Measurements from ENCODE around the gene ACSM6.

DNA sequence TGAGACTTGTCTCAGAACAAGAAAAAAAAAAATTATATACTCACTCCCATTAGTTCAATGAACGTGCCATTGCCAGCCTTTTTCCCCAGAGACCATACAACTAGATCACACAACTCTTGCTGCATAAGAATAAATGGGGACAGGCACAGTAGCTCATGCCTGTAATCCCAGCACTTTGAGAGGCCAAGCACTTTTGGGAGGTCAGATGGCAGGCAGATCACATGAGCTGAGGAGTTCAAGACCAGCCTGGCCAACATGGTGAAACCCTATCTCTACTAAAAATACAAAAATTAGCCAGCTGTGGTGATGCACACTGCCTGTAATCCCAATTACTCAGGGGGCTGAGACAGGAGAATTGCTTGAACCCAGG is 83.1 kb downstream of the ACSM6 start:
- TF ChIP-seq, protein P1, sequence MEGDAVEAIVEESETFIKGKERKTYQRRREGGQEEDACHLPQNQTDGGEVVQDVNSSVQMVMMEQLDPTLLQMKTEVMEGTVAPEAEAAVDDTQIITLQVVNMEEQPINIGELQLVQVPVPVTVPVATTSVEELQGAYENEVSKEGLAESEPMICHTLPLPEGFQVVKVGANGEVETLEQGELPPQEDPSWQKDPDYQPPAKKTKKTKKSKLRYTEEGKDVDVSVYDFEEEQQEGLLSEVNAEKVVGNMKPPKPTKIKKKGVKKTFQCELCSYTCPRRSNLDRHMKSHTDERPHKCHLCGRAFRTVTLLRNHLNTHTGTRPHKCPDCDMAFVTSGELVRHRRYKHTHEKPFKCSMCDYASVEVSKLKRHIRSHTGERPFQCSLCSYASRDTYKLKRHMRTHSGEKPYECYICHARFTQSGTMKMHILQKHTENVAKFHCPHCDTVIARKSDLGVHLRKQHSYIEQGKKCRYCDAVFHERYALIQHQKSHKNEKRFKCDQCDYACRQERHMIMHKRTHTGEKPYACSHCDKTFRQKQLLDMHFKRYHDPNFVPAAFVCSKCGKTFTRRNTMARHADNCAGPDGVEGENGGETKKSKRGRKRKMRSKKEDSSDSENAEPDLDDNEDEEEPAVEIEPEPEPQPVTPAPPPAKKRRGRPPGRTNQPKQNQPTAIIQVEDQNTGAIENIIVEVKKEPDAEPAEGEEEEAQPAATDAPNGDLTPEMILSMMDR (IDR thresholded peaks at IDR 0.05) = no peak
- TF ChIP-seq POLR2A (IDR thresholded peaks at IDR 0.05) (no peak), POLR2AphosphoS5 (IDR thresholded peaks at IDR 0.05; ENCODE audit: insufficient read depth in 1 of 2, low read depth in 1 of 2) (no peak)
